Caco-2 (cell line): Measurements from ENCODE around the gene CNIH3. TPM values are rescaled to one million over a fixed set of nuclear protein-coding genes. Genes with fewer than 3 reads are reported as not detected.

Source experiments
- BruUV-seq: library from RNA; stranded (reverse); fragments of 400-500 nt; replicated peaks from 2 replicates; lab custom pipeline; 2021; lab: Mats Ljungman, UMichigan
- CTCF ChIA-PET: fragments of 300-600 bp; sonication (Branson Sonifier 250); formaldehyde crosslinking; loops from one replicate; lab custom pipeline; 2022; ENCODE audit warnings: antibody characterized with exemption; lab: Charles Lee
- POLR2A ChIA-PET: fragments of 300-600 bp; sonication (Branson Sonifier 250); formaldehyde crosslinking; loops from one replicate; lab custom pipeline; 2022; ENCODE audit warnings: antibody characterized with exemption; lab: Charles Lee
- DNase-seq, 2 experiments: peaks; one replicate each; pipeline versions ENCODE4 v3.0.0 to v3.0.0-alpha.2; 2020 to 2022
- H3K27me3 ChIP-seq: replicated peaks from 2 replicates; pipeline ENCODE4 v1.6.0; 2011; ENCODE audit warnings: low read length; ENCODE audit not compliant: control insufficient read depth, insufficient read depth
- H3K36me3 ChIP-seq: 2 replicates; pipeline ENCODE4 v1.5.1; 2011; ENCODE audit warnings: low read length; ENCODE audit not compliant: control insufficient read depth, insufficient read depth
- H3K4me1 ChIP-seq: fragments of 250-450 bp; sonication (Bioruptor Pico); 2 replicates; pipeline ENCODE4 v1.5.1; 2020; ENCODE audit warnings: mild to moderate bottlenecking
- H3K4me3 ChIP-seq: 2 replicates; pipeline ENCODE4 v1.5.1; 2011; ENCODE audit warnings: low read depth, mild to moderate bottlenecking, control low read depth, low read length
- H3K9me3 ChIP-seq: fragments of 250-450 bp; sonication (Bioruptor Pico); 2 replicates; pipeline ENCODE4 v1.5.1; 2020; ENCODE audit warnings: mild to moderate bottlenecking, moderate library complexity
- H3K27ac Mint-ChIP-seq: one replicate; pipeline ENCODE4 v1.8.0; 2022; ENCODE audit warnings: mixed read lengths; ENCODE audit not compliant: unreplicated experiment
- H3K27me3 Mint-ChIP-seq: one replicate; pipeline ENCODE4 v1.8.0; 2022; ENCODE audit warnings: mixed read lengths; ENCODE audit not compliant: insufficient read depth, unreplicated experiment
- H3K36me3 Mint-ChIP-seq: one replicate; pipeline ENCODE4 v1.8.0; 2022; ENCODE audit warnings: mild to moderate bottlenecking, mixed read lengths; ENCODE audit not compliant: insufficient read depth, unreplicated experiment
- H3K4me1 Mint-ChIP-seq: one replicate; pipeline ENCODE4 v1.8.0; 2022; ENCODE audit warnings: low read depth, mixed read lengths; ENCODE audit not compliant: unreplicated experiment
- H3K4me3 Mint-ChIP-seq: one replicate; pipeline ENCODE4 v1.8.0; 2022; ENCODE audit warnings: mild to moderate bottlenecking, moderate library complexity, mixed read lengths; ENCODE audit not compliant: unreplicated experiment
- H3K9me3 Mint-ChIP-seq: one replicate; pipeline ENCODE4 v1.8.0; 2022; ENCODE audit warnings: mixed read lengths; ENCODE audit not compliant: unreplicated experiment
- intact Hi-C: fragments of 100-400 bp; cut with micrococcal nuclease; formaldehyde crosslinking; loops from one replicate; pipeline ENCODE4 v1.10.0; 2022; ENCODE audit not compliant: unreplicated experiment
- total RNA-seq: library from RNA; stranded (reverse); gene quantifications from 2 replicates; pipeline ENCODE4 v1.2.3, GENCODE V29; 2022
- TF ChIP-seq, protein P1 (sequence below), 2 experiments: fragments of 200-600 bp in 1 of 2; IDR thresholded peaks; 1 replicate in 1 of 2; 2 replicates in 1 of 2; pipeline versions ENCODE4 v1.5.1 to v1.8.0; 2011 to 2022; ENCODE audit warnings: antibody characterized with exemption in 1 of 2, control low read depth in 1 of 2, inconsistent platforms in 1 of 2, low read depth in 1 of 2, low read length in 1 of 2, mild to moderate bottlenecking in 1 of 2, moderate library complexity in 1 of 2; ENCODE audit not compliant: insufficient read depth in 1 of 2, severe bottlenecking in 1 of 2, unreplicated experiment in 1 of 2

CNIH3 gene
- total RNA-seq, 1 experiment from 2014 or later = 2.2 TPM

DNA sequence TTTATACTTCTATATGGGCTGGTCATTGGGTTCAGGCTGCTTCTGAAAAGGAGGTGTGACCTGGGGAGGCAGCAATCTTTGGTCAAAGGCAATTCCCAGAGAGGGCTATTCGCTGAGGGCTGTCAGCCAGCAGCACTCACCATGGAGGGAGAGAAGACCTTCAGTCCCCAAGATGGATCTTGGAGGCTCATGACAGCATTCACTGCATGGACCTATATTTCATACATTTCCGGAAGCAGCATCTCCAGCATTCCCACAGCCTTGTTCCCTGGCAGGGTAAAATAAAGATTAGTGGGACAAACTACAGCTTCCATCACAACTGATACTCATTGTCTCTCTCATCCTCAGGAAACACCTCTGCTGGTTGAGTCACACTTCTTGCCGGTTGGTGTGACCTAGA lies 146.6 kb downstream of the CNIH3 start:
- TF ChIP-seq, protein P1, sequence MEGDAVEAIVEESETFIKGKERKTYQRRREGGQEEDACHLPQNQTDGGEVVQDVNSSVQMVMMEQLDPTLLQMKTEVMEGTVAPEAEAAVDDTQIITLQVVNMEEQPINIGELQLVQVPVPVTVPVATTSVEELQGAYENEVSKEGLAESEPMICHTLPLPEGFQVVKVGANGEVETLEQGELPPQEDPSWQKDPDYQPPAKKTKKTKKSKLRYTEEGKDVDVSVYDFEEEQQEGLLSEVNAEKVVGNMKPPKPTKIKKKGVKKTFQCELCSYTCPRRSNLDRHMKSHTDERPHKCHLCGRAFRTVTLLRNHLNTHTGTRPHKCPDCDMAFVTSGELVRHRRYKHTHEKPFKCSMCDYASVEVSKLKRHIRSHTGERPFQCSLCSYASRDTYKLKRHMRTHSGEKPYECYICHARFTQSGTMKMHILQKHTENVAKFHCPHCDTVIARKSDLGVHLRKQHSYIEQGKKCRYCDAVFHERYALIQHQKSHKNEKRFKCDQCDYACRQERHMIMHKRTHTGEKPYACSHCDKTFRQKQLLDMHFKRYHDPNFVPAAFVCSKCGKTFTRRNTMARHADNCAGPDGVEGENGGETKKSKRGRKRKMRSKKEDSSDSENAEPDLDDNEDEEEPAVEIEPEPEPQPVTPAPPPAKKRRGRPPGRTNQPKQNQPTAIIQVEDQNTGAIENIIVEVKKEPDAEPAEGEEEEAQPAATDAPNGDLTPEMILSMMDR (IDR thresholded peaks at IDR 0.05; ENCODE audit: insufficient read depth in 1 of 2, low read depth in 1 of 2, low read length in 1 of 2, severe bottlenecking in 1 of 2, unreplicated experiment in 1 of 2) = no peak
- Mint-ChIP-seq H3K27ac (no peak overlapping the region), H3K9me3 (peaks cover 17% of the 10 kb centered on the region), H3K4me1 (no peaks in the 10 kb centered on the region), H3K27me3 (no peaks in the 10 kb centered on the region), H3K36me3 (no peaks in the 10 kb centered on the region), H3K4me3 (no peak overlapping the region)
- Histone ChIP-seq H3K36me3 (no peaks in the 10 kb centered on the region), H3K27me3 (no peaks in the 10 kb centered on the region), H3K9me3 (no peaks in the 10 kb centered on the region; the same call in 1 of the 2 replicates), H3K4me3 (no peak overlapping the region), H3K4me1 (no peaks in the 10 kb centered on the region)
- POLR2A ChIA-PET = no interaction called here
- BruUV-seq = no TSS peak
- CTCF ChIA-PET = no interaction called here
- intact Hi-C loops = no loop called here
- no peak for DNase-seq

DNA sequence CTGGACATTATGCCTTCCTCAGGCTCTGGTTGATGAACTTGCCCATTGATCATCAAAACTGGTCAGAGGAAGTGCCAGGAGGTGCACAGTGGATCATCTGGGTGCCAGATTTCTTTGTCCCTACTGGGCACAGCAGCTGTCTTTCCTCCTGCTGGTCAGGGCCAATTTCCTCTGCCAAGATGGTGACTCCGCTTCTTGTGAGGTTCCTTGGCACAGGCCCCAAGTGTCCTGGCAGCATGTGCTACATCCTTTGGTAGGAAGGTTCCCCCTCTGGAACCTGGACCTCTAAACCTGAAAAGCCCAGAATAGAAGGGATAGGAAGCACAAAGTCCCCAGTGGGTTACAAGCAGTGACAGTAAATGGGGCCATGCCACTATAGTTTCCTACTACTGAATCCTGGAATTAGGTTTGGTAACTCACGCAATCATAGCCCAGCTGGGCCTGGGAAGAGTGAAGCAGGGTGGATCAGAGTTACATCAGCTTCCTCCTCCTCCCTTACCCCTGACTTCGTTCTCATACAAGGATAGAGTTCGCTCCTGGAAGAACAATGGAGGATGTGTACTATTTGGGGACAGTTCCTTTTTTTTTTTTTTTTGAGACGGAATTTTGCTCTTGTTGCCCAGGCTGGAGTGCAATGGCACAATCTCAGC lies 147.1 kb downstream of the CNIH3 start:
- H3K27ac Mint-ChIP-seq = no peak overlapping the region
- no peak overlapping the region for H3K4me3 Mint-ChIP-seq
- Histone ChIP-seq H3K4me1 (no peaks in the 10 kb centered on the region), H3K27me3 (no peaks in the 10 kb centered on the region), H3K36me3 (no peaks in the 10 kb centered on the region), H3K4me3 (no peak overlapping the region), H3K9me3 (no peaks in the 10 kb centered on the region; the same call in 1 of the 2 replicates)
- ChIA-PET POLR2A (no interaction called here), CTCF (no interaction called here)
- DNase-seq = no peak
- intact Hi-C loops = no loop called here
- H3K9me3 Mint-ChIP-seq = peaks cover 15% of the 10 kb centered on the region
- no TSS peak for BruUV-seq
- H3K27me3 Mint-ChIP-seq = no peaks in the 10 kb centered on the region
- TF ChIP-seq, protein P1 (IDR thresholded peaks at IDR 0.05; ENCODE audit: insufficient read depth in 1 of 2, low read depth in 1 of 2, low read length in 1 of 2, severe bottlenecking in 1 of 2, unreplicated experiment in 1 of 2) = no peak
- H3K4me1 Mint-ChIP-seq = no peaks in the 10 kb centered on the region
- H3K36me3 Mint-ChIP-seq = no peaks in the 10 kb centered on the region

DNA sequence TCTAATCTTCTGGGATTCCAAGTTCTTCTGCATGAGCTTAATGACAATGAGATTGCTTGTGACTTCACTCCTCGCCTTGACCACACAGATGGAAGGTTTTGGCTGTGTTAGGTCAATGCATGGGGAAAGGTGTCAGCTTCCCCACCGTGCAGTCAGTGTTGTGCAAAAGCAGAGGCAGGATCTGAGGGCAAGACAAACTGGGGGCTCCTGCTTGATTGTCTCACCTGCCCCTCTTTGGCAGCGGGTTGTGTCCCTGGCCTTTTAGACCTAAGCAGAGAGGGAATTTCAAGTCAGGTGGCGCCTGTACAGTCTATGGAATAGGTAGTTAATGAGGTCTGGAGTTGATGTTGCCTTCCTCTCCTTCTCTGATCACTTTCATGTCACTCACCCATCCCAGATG lies 150.1 kb downstream of the CNIH3 start:
- Histone ChIP-seq H3K4me3 (no peak overlapping the region), H3K27me3 (no peaks in the 10 kb centered on the region), H3K9me3 (no peaks in the 10 kb centered on the region), H3K36me3 (no peaks in the 10 kb centered on the region), H3K4me1 (peaks cover 7% of the 10 kb centered on the region; the same call in 1 of the 2 replicates)
- DNase-seq = no peak
- POLR2A ChIA-PET = no interaction called here
- Mint-ChIP-seq H3K9me3 (no peaks in the 10 kb centered on the region), H3K4me1 (peaks cover 10% of the 10 kb centered on the region), H3K27me3 (no peaks in the 10 kb centered on the region), H3K27ac (no peak overlapping the region), H3K36me3 (no peaks in the 10 kb centered on the region), H3K4me3 (no peak overlapping the region)
- no TSS peak for BruUV-seq
- TF ChIP-seq, protein P1 (IDR thresholded peaks at IDR 0.05; ENCODE audit: insufficient read depth in 1 of 2, low read depth in 1 of 2, low read length in 1 of 2, severe bottlenecking in 1 of 2, unreplicated experiment in 1 of 2) = no peak
- CTCF ChIA-PET = no interaction called here
- intact Hi-C loops = no loop called here
